ENCODE measurements around the gene ERBIN. TPM values are rescaled to one million over a fixed set of nuclear protein-coding genes. Genes with fewer than 3 reads are reported as not detected.
"Not testable (repeated sequence)": the region's sequence is repeated elsewhere in the genome, so short reads cannot be mapped to it uniquely, and the experiment has no call there.

The ERBIN gene
- total RNA-seq, 4 donors from 2014 or later = 116 to 218 (median 152) TPM

DNA sequence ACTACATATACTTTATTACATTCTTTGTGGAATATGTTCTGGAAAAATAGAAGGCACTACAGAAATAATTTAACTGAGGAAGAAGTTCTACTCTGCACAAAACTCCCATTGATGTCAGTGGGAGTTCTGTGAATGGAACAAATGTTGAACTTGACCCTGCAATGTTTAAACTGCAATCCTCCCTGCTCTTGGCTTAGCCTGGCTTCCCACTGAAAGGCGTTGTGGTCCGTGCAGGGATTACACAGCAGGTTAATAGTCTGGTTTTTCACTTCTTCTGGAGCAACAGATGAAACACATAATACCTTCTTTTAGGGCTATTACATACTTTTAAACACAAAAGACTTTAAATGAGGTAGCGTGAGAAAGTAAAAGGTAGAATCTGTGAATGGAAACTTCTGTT lies 12.9 kb upstream of the ERBIN start:
- Histone ChIP-seq H3K27me3 (no peaks in the 10 kb centered on the region), H3K4me1 (peaks cover 0 to 7% (median 0%) of the 10 kb centered on the region in 4 donors), H3K36me3 (no peaks in the 10 kb centered on the region), H3K27ac (peak overlapping the region in 1 of 4 donors; percentile 68), H3K4me3 (no peak overlapping the region), H3K9me3 (no peaks in the 10 kb centered on the region)
- DNase-seq = no peak
- TF ChIP-seq, protein P1, sequence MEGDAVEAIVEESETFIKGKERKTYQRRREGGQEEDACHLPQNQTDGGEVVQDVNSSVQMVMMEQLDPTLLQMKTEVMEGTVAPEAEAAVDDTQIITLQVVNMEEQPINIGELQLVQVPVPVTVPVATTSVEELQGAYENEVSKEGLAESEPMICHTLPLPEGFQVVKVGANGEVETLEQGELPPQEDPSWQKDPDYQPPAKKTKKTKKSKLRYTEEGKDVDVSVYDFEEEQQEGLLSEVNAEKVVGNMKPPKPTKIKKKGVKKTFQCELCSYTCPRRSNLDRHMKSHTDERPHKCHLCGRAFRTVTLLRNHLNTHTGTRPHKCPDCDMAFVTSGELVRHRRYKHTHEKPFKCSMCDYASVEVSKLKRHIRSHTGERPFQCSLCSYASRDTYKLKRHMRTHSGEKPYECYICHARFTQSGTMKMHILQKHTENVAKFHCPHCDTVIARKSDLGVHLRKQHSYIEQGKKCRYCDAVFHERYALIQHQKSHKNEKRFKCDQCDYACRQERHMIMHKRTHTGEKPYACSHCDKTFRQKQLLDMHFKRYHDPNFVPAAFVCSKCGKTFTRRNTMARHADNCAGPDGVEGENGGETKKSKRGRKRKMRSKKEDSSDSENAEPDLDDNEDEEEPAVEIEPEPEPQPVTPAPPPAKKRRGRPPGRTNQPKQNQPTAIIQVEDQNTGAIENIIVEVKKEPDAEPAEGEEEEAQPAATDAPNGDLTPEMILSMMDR (IDR thresholded peaks at IDR 0.05) = no peak
- no peak for TF ChIP-seq POLR2A (IDR thresholded peaks at IDR 0.05)

DNA sequence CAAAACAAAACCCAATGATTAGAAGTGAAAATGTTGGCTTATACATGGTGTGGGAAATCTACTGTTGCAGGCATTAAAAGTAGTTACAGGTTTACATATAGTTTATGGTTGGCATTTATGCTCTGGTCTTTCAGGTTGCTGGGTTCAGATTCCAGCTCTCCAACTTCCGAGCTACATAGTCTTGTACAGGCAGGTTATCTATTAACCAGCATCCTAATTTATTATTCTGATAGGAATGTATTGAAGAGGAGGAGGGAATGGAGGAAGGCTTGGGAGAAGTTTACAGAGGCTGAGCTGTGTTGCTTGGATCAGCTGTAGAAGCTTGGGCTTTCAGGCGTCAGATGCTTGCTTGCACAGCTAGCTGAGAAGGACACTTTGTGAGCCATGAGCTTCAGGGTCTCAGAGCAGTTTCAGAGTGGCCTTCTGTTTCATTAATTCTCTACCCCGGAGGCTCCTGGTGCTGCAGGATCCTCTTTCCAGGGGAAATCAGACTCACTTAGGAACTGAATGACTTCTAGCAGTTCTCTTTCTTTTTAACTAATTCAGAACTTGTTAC lies 11.7 kb upstream of the ERBIN start:
- TF ChIP-seq, protein P1 (IDR thresholded peaks at IDR 0.05) = no peak
- no peak for TF ChIP-seq POLR2A (IDR thresholded peaks at IDR 0.05)
- no peaks in the 10 kb centered on the region for H3K9me3 ChIP-seq
- no peaks in the 10 kb centered on the region for H3K27me3 ChIP-seq
- H3K4me3 ChIP-seq = no peak overlapping the region
- H3K4me1 ChIP-seq = peaks cover 0 to 7% (median 0%) of the 10 kb centered on the region in 4 donors
- DNase-seq = peak in 1 of 3 donors; percentile 53
- peak overlapping the region in 3 of 4 donors; percentile 37 to 68 (median 61) for H3K27ac ChIP-seq
- no peaks in the 10 kb centered on the region for H3K36me3 ChIP-seq

DNA sequence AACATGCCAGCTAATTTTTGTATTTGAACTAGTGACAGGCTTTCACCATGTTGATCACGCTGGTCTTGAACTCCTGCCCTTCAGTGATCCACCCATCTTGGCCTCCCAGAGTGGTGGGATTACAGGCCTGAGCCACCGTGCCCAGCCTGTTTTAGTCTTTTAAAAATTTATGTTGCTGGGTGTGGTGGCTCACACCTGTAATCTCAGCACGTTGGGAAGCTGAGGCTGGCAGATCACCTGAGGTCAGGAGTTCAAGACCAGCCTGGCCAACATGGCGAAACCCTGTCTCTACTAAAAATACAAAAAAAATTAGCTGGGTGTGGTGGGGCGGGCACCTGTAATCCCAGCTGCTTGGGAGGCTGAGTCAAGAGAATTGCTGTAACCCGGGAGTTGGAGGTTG lies 10.7 kb upstream of the ERBIN start:
- H3K4me3 ChIP-seq, H3K36me3 ChIP-seq, DNase-seq, H3K27me3 ChIP-seq, H3K4me1 ChIP-seq, H3K9me3 ChIP-seq: not testable (repeated sequence)
- peak overlapping the region in 3 of 4 donors; percentile 37 to 80 (median 61) for H3K27ac ChIP-seq

DNA sequence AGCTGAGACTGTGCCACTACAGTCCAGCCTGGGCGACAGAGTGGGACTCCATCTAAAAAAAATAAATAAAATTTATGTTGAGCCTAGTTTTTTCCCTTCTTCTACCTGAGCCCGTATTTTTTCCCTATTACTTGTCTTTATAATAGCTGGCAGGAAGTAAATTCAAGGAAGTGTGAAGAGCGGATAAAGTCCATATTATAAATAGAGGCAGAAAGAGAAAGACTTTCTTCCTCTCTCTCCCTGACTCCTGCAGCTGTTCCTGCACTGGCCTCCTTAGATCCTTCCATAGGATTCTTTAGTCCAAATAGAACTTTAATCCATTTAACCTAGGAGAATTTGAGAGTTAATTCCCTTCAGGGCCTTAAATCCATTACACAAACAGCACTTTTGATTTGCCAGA lies 10.3 kb upstream of the ERBIN start:
- no peaks in the 10 kb centered on the region for H3K36me3 ChIP-seq
- H3K27me3 ChIP-seq = no peaks in the 10 kb centered on the region
- no peak for TF ChIP-seq POLR2A (IDR thresholded peaks at IDR 0.05)
- TF ChIP-seq, protein P1 (IDR thresholded peaks at IDR 0.05) = no peak
- H3K27ac ChIP-seq = peak overlapping the region in 3 of 4 donors; percentile 37 to 80 (median 61)
- no peak overlapping the region for H3K4me3 ChIP-seq
- DNase-seq = no peak
- no peaks in the 10 kb centered on the region for H3K9me3 ChIP-seq
- H3K4me1 ChIP-seq = peaks cover 0 to 7% (median 0%) of the 10 kb centered on the region in 4 donors

DNA sequence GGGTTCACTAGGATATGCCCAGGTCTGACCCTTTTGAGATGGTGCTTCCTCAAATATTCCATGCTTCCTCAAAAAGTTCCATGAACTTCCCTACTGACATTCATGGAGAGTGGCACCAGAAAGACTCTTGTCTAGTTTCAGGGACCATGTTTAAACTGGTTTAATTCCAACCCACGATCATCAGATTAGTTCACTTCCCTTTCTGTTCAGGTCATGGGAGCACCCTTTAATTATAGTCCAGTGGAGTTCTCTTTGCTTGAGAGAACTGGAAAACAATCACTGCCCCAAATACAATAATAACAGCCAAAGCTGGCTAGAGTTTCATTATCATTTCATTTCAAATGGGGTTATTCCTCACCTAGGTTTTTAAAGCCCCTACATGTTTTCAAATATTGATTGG lies 9.7 kb upstream of the ERBIN start:
- Histone ChIP-seq H3K27ac (peak overlapping the region in 3 of 4 donors; percentile 37 to 80 (median 61)), H3K4me1 (peaks cover 0 to 7% (median 0%) of the 10 kb centered on the region in 4 donors), H3K4me3 (no peak overlapping the region), H3K36me3 (no peaks in the 10 kb centered on the region), H3K9me3 (no peaks in the 10 kb centered on the region), H3K27me3 (no peaks in the 10 kb centered on the region)
- no peak for DNase-seq
- TF ChIP-seq, protein P1 (IDR thresholded peaks at IDR 0.05) = no peak
- TF ChIP-seq POLR2A (IDR thresholded peaks at IDR 0.05) = no peak

DNA sequence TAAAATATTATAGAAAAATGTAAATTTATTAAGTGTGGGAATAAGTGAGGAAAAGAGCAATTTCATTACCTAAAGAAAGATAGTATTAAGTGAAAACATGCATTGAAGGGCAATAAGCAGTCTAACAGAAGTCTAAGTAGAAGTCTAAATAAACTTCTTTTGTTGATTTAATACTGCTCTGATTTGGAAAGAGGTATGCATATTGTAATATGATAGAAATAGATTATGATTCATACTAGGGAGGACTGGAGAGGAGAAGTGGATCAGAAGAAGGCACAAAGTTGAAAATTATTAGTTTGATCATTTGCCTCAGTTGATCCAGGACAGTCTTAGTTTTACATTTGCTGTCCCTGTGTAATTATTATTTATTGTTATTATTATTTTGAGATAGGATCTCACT lies 6.6 kb upstream of the ERBIN start:
- Histone ChIP-seq H3K36me3 (no peaks in the 10 kb centered on the region), H3K4me1 (peaks cover 0 to 7% (median 0%) of the 10 kb centered on the region in 4 donors), H3K9me3 (no peaks in the 10 kb centered on the region), H3K4me3 (no peak overlapping the region), H3K27me3 (no peaks in the 10 kb centered on the region), H3K27ac (no peak overlapping the region)
- no peak for DNase-seq
- TF ChIP-seq POLR2A (IDR thresholded peaks at IDR 0.05) = no peak
- TF ChIP-seq, protein P1 (IDR thresholded peaks at IDR 0.05) = no peak

Data from Peyer's patch (tissue), 4 donors.